Measurements from ENCODE around the gene HRH1. TPM values are rescaled to one million over a fixed set of nuclear protein-coding genes. Genes with fewer than 3 reads are reported as not detected.

Gene HRH1
- total RNA-seq, 1 experiment from 2014 or later, result 4.6 TPM

GRCh38 chr3:11240496-11240895 lies 86.2 kb downstream of the HRH1 start:
- ATAC-seq (no peak), DNase-seq (ENCODE audit: low read depth, low spot score) (no peak)
- Histone ChIP-seq H3K4me1 (ENCODE audit: control insufficient read depth, insufficient read depth, low read length) (peaks cover 13% of the 10 kb centered on the region), H3K4me3 (ENCODE audit: low read depth in 2 of 2, low read length in 2 of 2) (no peak overlapping the region), H3K27ac (ENCODE audit: low read length) (peak overlapping the region; percentile 61), H3K36me3 (ENCODE audit: control insufficient read depth, insufficient read depth, low read length) (no peaks in the 10 kb centered on the region), H3K9me3 (ENCODE audit: control insufficient read depth, insufficient read depth, low read depth, low read length) (no peaks in the 10 kb centered on the region), H3K27me3 (ENCODE audit: control insufficient read depth, insufficient read depth, low read length) (no peaks in the 10 kb centered on the region)
- ChIA-PET CTCF (no interaction called here), POLR2A (no interaction called here)
- no TSS peak for BruUV-seq (replicated peaks)
- in situ Hi-C loops (cut with HindIII; ENCODE audit: low pct_unique_long_range_greater_than_20kb, low sequenced_read_pairs) (no loop called here), intact Hi-C loops (cut with micrococcal nuclease; ENCODE audit: unreplicated experiment) (no loop called here)
- no peak for TF ChIP-seq POLR2AphosphoS5 (IDR thresholded peaks at IDR 0.05; ENCODE audit: low read depth, low read length)
- TF ChIP-seq TCF7L2 (IDR thresholded peaks at IDR 0.05; ENCODE audit: low read depth, low read length), result no peak
- no peak for TF ChIP-seq CTCF (IDR thresholded peaks at IDR 0.05)
- no peak for TF ChIP-seq REST (IDR thresholded peaks at IDR 0.05; ENCODE audit: insufficient read depth in 1 of 2, low read depth in 2 of 2, low read length in 1 of 2)
- no peak for TF ChIP-seq SIN3A (IDR thresholded peaks at IDR 0.05; ENCODE audit: borderline replicate concordance, insufficient read depth, low read depth, low read length)

GRCh38 chr3:11244121-11244677 lies 89.9 kb downstream of the HRH1 start:
- no peak overlapping the region for H3K4me3 ChIP-seq (ENCODE audit: low read depth in 2 of 2, low read length in 2 of 2)
- CTCF ChIA-PET, result no interaction called here
- no peak overlapping the region for H3K27ac ChIP-seq (ENCODE audit: low read length)
- ATAC-seq, result no peak
- POLR2A ChIA-PET, result interaction anchor here (0.5 kb wide), 1 partner anchor 68 kb away, joined by 4 read pairs; no protein-coding TSS in a partner anchor
- intact Hi-C loops (cut with micrococcal nuclease; ENCODE audit: unreplicated experiment) (no loop called here), in situ Hi-C loops (cut with HindIII; ENCODE audit: low pct_unique_long_range_greater_than_20kb, low sequenced_read_pairs) (no loop called here)
- no peak for TF ChIP-seq TCF7L2 (IDR thresholded peaks at IDR 0.05; ENCODE audit: low read depth, low read length)
- no peak for TF ChIP-seq CTCF (IDR thresholded peaks at IDR 0.05)
- no peak for TF ChIP-seq POLR2AphosphoS5 (IDR thresholded peaks at IDR 0.05; ENCODE audit: low read depth, low read length)
- no peak for TF ChIP-seq SIN3A (IDR thresholded peaks at IDR 0.05; ENCODE audit: borderline replicate concordance, insufficient read depth, low read depth, low read length)
- no peak for TF ChIP-seq REST (IDR thresholded peaks at IDR 0.05; ENCODE audit: insufficient read depth in 1 of 2, low read depth in 2 of 2, low read length in 1 of 2)
- no peaks in the 10 kb centered on the region for H3K36me3 ChIP-seq (ENCODE audit: control insufficient read depth, insufficient read depth, low read length)
- no peaks in the 10 kb centered on the region for H3K9me3 ChIP-seq (ENCODE audit: control insufficient read depth, insufficient read depth, low read depth, low read length)
- H3K27me3 ChIP-seq (ENCODE audit: control insufficient read depth, insufficient read depth, low read length), result no peaks in the 10 kb centered on the region
- peaks cover 4% of the 10 kb centered on the region; the same call in 1 of the 2 replicates for H3K4me1 ChIP-seq (ENCODE audit: control insufficient read depth, insufficient read depth, low read length)
- DNase-seq (ENCODE audit: low read depth, low spot score), result no peak
- BruUV-seq (replicated peaks), result no TSS peak

Data from Panc1 (cell line).